HL-60/S4 treated with phorbol 12-myristate 13-acetate at 8.2 ng/mL for 4 days and 3 days (cell line): ENCODE measurements around the gene TBL2.
"Not testable (repeated sequence)": the region's sequence is repeated elsewhere in the genome, so short reads cannot be mapped to it uniquely, and the experiment has no call there.

Experiments
- in situ Hi-C: fragments of 300-500 bp; cut with MboI; formaldehyde crosslinking; loops from 2 replicates; pipeline ENCODE4 v1.15.0; 2022; ENCODE audit warnings: low sequenced_read_pairs

The TBL2 gene

DNA sequence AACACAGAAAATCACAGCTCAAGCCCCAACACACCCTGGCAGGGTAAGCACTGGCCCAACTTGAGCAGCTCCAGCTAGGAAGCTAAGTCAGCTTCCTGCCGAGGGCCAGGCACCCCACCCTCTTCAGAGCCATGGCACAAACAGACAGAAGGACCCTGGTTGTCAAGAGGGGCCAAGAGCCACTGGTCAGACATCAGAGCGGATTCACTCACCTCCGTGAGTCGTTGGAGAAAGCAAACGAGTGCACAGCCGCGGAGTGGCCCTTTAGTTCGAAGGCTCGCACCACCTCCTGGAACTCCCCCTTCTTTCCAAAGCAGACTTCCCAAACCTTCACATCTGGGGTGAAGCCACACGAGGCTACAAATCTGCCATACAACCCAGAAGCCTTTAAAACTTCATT, 7.4 kb downstream of the TBL2 start:
- in situ Hi-C loops, result no loop called here

DNA sequence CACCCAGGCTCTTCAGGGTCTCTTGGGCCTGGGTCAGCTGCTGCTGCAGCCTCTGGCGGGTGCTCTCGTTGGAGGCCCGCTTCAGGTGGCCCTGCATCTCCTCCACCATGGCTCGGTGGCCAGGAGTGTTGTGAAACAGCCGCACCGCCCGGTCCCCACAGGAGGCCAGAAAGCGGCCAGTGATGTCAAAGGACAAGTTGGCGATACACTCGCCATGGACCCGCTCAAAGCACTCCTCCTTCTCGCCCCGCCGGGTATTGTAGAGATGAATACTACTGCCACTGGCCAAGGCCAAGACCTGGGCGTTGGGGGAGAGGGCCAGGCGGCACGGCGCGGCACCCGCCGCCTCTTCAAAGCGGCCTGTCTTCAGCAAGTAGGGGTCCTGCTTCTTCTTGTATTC, 7.9 kb downstream of the TBL2 start:
- in situ Hi-C loops, result no loop called here

DNA sequence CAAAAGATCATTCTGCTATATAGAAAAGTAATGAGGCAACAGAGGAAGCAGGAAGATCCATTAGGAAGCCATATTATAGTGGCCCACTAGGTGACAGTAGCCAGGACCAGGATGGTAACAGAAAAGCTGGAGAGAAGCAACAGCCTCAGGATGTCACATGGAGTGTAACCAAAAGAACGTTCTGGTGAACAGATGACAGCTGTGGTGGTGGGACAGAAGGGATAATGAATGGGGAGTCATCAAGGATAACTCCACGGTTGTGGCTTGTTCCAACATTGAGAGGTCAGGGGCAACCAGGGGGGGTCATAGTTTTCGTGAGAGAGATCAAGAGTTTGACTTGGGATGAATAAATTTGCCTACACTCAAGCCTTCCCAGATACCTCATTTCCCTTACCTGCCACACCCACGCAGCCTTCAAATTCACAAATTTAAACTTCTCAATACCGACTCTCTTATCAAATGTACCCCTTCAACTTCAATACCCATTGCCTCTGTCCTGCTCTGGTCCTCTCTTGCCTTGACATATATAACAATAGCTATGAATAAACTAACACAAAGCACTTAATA, 9.3 kb downstream of the TBL2 start:
- in situ Hi-C loops, result no loop called here

DNA sequence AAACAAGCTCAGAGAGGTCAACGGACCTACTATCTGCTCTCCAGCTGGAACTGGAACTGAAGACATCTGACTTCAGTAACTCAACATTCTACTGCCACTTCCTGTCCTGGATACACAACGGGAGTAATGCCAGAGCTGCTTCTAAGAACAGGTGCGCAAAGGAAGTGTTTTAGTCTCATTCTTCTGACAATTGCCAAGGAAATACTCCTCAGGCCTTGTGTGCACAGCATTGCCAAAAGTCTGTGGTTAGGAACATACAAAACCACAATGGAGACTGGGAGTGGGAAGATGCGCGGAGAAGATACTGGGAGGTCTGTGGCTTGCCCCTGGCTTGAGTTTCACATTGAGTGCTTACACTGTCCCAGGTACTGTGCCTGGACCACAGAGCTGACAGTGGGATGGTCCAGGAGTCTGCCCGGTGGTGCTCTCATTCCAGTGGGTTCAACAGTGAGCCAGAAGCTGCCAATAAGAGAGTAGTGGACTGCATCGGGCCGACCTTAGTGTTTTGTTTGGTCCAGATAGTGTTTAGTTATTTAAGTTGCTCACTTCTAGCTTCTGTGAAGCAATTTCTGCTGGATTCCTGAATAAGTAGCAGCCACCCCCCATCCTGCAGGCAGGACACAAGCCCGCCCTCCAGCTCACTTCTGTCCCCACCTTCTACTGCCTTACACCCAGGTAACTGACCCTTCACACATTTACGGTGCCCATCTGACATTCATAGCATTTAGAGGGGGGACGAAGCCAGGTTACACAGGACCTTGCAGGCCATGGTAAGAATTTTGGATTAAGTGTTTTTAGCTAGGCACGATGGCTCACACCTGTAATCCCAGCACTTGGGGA, 10.3 kb downstream of the TBL2 start:
- in situ Hi-C loops, result no loop called here

DNA sequence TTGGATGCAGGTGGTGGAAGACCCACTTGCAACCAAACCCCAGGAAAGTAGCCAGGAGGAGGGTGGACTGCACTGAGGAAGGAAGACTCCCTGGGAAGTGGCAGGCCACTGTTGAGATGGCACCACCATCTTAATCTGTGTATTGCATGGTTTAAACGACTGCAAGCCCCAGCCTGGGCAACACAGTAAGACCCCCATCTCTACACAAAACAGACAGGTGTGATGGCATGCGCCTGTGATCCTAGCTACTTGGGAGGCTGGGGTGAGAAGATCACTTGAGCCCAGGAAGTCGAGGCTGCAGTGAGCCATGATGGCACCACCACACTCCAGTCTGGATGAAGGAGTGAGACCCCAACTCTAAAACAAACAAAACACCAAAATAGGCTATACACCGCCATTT, 11.2 kb downstream of the TBL2 start:
- in situ Hi-C loops, result no loop called here

DNA sequence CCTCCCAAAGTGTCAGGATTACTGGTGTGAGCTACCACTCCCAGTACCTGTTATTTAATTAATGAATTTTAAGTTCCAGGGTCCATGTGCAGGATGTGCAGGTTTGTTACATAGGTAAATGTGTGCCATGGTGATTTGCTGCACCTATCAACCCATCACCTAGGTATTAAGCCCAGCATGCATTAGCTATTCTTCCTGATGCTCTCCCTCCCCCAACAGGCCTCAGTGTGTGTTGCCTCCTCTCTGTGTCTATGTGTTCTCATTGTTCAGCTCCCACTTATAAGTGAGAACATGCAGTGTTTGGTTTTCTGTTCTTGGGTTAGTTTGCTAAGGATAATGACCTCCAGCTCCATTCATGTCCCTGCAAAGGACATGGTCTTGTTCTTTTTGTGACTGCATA, 11.9 kb downstream of the TBL2 start:
- in situ Hi-C loops, result not testable (repeated sequence)

DNA sequence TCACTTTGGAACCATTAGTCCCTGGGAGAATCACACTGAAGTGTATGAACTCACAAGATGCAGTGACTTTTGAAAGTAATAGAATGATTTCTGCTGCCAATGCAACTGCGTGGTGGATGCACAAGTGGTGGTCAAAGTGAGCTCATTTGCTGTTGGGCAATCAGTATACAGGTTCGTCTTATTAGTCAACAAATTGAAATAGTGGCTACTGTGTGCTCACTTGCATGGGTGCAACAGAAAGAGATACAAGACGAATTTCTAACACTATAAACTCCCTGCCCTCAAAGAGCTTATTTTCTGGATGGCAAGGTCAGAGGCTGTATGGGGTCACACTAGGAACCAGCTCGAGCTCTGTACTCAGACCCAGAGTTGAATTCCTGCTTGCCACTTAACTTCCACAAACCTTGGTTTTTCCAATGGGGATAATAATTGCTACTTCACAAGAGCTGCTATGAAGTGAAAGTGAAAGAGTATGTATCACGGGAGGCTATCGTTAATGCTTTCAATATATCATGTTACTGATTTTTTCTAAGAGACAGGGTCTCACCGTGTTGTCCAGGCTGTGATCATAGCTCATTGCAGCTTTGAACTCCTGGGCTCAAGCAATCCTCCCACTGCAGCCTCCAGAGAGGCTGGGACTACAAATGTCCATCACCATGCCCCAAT, 12.6 kb downstream of the TBL2 start:
- in situ Hi-C loops, result no loop called here

DNA sequence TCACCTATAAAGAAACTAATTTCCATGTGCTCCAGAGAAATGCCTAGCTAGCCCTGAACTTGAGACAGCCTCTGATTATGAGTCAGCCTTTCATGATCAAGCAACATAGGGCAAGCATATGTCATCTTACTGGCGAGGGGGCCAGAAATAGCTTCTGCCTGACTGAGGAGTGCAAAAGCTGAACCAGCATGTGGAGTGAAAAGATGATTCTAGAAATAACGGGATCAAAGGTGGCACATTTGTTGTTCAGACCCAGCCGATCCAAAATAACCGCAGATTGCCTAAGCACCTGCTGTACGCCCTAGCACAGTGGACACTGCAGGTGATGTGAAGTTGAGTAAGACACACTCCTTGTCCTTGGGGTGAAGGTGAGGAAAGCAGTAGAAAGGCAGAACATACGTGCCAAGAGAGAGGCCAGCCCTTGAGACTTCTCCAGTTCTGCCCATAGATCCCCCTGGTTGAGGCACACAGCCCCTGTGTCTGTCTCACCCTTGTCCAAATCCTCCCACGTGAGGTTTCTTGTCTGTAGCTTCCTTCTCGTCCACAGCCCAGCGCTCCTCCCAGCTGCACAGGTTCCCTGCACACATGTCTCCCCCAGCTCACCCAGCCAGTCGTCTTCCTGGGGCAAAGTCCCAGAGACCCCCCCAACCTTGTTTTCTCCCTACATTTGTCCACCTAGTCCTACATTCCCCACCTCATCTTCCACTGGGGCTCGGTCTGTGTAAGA, 18.1 kb downstream of the TBL2 start:
- in situ Hi-C loops, result no loop called here

DNA sequence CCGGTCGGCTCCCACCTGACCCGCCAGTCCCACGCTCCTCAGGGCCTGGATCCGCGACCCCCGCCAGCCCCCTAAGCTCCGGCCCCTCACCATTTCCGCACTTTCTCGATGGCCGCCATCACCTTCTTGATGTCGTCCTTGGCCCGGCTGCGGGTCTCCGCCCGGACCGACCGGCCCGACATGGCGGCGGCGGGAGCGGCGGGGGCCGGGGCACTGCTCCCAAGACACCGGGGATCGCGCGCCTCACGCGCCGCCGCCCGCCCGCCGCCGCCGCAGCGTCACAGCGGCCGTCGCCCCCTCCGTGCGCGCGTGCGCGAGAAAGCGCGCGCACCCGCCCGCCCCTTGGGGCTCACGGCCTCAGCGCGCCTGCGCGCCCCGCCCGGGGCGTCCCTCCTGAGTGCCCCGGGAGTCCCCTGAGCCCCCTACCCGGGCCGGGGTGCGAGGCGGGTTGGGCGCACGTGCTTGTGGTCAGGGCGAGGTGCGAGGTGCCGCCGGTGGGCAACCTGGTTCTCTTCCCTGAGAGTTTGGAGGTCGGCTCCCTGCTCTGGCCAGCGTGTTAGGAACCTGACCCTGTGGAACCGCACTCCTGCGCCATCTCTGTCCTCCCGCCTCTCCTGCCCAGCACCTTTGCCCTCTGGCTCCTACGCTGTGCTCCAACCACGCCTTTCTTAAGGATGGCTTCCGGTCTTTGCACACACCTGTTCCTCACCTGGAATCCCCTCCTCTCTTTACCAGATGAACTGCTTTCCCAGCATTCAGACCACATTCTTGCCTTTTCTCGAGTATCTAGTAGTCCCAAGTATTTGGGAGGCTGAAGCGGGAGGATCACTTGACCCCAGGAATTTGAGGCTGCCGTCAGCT, 20.8 kb downstream of the TBL2 start, which contains the start of gene BCL7B:
Gene BCL7B (minus strand): TSS at position 294 of the 861 bp plus-strand sequence. CDS start 112 bp downstream, at position 182.
- in situ Hi-C loops, result no loop called here

DNA sequence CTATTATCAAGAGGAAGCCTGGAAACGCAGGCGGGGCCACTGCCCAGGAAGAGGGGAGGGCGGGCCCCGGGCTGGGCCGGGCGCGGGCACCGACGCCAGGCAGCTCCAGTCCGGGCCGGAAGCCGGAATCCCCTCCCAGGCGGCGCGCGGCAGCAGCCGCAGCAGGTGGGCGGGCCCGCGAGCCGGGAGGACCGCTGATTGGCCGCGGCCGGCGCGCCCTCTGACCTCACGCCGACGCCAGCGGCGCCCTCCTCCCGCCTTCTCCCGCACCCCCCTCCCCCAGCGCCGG, 21.3 kb downstream of the TBL2 start:
- in situ Hi-C loops, result no loop called here

DNA sequence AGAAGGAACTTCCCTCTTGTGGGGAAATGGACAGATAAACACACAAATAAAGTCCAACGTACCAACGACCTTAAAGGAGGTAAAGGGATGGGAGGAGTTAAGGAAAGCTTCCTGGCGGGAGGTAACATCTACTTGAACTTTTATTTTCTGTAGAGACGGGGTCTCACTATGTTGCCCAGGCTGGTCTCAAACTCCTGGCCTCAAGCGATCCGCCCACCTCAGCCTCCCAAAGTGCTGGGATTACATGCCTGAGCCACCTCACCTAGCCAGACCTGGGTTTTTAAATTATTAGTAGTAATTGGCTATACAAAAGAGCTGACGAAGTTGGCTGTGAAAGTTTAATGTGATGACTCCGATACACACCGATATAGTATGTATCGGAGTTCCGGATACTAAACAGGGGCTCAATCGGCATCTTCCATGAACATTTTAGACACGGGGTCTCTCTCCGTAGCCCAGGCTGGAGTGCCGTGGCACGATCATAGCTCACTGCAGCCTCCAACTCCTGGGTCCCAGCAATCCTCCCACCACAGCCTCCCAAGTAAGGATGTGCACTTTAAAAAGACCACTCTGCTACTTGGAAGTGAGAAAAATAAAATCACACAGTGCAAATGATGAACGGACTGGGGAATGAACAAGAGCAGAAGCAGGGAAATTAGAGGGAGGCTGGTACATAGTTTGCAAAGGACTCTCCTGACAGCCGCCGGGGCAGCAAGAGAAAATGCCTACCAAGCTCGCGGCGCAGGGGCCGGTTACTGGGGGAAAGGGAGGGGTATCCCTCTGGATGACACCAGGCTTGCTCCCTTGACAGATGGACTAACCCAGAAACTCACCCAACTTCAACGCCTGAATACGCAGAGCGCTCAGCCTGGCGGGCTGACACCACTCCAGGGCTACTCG, 21.9 kb downstream of the TBL2 start:
- in situ Hi-C loops, result no loop called here

DNA sequence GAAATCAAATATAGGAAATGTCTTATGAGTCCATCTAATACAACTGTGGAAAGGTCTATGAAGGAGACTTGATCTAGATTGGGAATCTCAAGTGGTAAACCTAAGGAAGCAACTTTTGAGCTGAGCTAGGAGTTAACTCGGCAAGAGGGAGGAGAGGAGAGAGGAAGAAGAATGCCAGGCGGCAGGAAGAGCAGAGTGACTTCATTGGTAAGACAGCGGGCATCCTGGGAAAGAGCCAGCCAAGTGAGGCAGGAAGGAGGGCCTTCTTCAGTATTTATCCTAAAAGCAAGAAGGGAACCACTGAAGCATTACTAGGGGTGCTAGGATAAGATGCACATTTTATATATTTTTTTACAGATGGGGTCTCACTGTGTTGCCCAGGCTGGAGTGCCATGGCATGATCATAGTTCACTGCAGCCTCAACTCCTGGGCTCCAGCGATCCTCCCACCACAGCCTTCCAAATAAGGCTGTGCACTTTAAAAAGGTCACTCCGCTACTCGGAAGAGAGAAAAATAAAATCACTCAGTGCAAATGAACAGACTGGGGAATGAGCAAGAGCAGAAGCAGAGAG, 22.9 kb downstream of the TBL2 start:
- in situ Hi-C loops, result no loop called here

DNA sequence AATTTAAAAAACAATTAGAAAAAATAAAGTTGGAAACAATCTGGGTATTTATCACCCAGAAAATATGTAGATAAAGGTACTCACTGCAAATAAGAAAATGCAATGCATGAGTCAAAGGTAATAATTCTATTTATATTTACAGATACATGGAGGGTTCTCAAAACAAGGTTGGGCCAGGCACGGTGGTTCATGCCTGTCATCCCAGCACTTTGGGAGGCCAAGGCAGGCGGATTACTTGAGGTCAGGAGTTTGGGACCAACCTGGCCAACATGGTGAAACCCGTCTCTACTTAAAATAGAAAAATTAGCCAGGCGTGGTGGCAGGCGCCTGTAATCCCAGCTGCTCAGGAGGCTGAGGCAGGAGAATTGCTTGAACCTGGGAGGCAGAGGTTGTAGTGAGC, 28.3 kb downstream of the TBL2 start:
- in situ Hi-C loops, result not testable (repeated sequence)

DNA sequence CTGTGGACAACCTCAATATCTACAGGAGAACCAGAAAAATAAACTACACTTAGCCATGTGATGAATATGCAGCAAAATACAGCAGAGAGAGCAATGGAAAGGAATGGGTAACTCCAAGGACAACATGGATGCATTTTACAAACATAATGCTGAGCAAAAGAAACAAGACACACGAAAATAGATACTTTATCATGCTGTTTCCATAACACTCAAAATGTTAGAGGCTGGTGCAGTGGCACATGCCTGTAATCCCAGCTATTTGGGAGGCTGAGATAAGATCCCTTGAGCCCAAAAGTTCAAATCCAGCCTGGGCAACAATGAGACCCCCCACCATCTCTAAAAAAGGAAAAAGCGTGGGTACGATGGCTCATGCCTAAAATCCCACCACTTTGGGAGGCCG, 29.2 kb downstream of the TBL2 start:
- in situ Hi-C loops, result no loop called here

DNA sequence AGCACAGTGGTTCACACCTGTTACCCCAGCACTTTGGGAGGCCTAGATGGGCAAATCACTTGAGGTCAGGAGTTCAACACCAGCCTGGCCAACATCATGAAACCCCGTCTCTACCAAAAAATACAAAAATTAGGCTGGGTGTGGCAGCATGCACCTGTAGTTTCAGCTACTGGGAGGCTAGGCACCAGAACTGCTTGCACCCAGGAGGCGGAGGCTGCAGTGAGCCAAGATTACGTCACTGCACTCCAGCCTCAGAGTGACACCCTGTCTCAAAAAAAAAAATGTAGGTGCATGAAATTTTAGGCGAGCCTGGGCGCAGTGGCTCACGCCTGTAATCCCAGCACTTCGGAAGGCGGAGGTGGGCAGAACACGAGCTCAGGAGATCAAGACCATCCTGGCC, 30.5 kb downstream of the TBL2 start:
- in situ Hi-C loops, result no loop called here

DNA sequence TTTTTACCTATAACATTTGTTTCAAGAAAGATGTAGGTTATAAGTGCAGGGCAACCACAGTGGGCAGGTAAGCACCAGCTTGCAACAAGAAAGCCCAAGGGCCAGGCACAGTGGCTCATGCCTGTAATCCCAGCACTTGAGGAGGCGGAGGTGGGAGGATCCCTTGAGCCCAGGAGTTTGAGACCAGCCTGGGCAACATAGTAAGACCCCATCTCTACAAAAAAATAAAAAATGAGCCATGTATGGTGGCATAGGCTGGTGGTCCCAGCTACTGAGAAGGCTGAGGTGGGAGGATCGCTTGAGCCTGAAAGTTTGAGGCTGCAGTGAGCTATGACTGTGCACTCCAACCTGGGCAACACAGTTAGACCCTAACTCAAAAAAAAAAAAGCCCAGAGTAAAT, 33.7 kb downstream of the TBL2 start:
- in situ Hi-C loops, result no loop called here

DNA sequence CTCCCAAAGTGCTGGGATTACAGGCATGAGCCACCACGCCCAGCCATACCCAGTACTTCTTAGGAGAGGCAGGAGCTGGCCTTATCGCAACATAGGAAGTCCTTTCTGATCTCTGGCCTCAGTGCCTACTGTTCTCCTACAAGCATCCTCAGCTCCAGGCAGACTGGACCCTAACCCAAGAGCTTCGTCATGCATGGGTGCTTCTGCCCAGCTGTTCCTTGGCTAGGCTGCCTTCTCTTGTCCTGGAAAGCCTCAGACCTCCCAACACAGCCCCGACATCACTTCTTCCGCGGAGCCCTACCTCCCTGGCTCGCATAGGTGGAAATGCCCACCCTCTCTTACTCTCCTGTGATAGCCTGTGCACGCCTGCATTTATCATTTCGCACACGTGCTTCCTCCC, 36.7 kb downstream of the TBL2 start:
- in situ Hi-C loops, result no loop called here

DNA sequence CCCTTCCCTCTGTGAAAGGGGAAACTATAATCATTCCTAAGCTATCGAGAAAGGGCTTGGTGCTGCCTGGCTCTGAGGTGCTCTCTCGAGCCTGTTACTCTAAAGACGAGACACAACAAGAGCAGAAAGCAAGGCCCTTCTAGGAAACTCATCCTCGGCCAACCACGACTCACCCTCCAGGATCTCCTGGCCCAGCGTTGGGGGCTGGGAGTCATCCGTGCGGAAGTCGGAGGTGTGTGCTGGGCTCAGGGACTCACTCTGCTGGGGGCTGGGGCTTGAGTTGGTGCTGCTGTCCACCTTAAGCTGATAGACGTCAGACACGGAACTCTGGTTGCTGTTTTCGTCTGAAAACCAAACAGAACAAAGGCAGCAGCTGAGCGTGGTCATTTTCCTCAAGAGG, 38.7 kb downstream of the TBL2 start:
- in situ Hi-C loops, result no loop called here

DNA sequence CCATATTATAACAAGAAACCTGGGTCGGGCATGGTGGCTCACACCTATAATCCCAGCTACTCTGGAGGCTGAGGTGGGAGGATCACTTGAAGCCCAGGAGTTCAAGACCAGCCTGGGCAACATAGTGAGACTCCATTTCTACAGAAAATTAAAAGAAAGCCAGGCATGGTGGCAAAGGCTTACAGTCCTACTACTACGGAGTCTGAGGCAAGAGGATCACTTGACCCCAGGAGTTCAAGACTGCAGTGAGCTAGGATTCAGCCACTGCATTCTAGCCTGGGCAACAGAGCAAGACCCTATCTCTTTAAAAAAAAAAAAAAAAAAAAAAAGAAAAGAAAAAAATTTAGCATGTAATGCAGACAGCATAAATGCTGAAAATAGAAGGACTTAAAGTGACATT, 39.9 kb downstream of the TBL2 start:
- in situ Hi-C loops, result not testable (repeated sequence)
